RWPE1 (cell line): ENCODE results near the gene XYLB.

Source experiments
- CTCF ChIA-PET: fragments of 350-600 bp; sonication (Branson Sonifier 250); formaldehyde crosslinking; extraction: SDS; loops from one replicate; lab custom pipeline; 2021; lab: Yijun Ruan, JAX
- POLR2A ChIA-PET: fragments of 400-600 bp; formaldehyde crosslinking; extraction: SDS; loops from one replicate; lab custom pipeline; 2020; ENCODE audit warnings: antibody characterized with exemption; ENCODE audit not compliant: low non-redundant PET; lab: Yijun Ruan, JAX
- DNase-seq: peaks from one replicate; pipeline ENCODE4 v3.0.0; 2012; ENCODE audit warnings: low spot score
- H3K27ac ChIP-seq: fragments of 450-650 bp; 2 replicates; pipeline ENCODE4 v1.5.1; 2017
- CTCF ChIP-seq: fragments of 450-650 bp; conservative IDR thresholded peaks from 2 replicates; pipeline ENCODE4 v1.5.1; 2017; ENCODE audit warnings: low read depth, mild to moderate bottlenecking

XYLB gene

DNA sequence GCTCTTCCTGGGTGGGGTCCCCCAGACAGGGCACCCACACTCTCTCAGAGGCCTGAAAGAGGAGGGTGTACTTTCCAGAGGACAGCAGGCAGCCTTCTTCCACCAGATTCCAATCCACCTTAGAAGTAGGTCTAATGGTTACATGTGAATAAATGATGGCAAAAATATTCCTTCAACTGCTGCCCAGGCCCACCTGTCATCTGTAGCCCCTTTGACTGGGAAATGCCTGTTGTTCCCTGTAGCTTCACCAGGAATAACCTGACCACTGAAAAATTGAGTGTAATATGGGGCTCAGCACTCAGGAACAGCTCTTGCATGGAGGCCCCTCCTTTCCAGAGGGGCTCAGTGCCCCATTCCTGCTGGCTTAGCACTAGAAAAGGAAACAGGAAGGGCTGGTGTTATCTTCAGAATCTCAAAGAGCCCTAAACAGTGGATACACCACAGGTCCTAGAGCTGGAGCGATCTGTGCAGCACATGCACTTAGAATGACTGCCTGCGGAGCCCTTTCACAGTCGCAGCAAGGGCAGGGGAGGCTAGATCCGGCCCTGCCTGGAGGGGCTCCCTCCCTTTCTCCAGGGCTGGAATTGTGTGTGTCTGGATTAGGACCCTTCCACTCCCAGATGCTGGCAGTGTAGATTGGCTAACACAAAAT lies 32.3 kb upstream of the XYLB start:
- H3K27ac ChIP-seq: no peak overlapping the region
- no peak for TF ChIP-seq CTCF
- CTCF ChIA-PET: interaction anchor here (0.7 kb wide), 1 partner anchor 186 kb away, joined by 3 read pairs; no protein-coding TSS in a partner anchor
- POLR2A ChIA-PET: no interaction called here
- no peak for DNase-seq

GRCh38 chr3:38314764-38315487 lies 31.7 kb upstream of the XYLB start:
- no peak overlapping the region for H3K27ac ChIP-seq
- POLR2A ChIA-PET: no interaction called here
- CTCF ChIA-PET: interaction anchor here (0.7 kb wide), 1 partner anchor 187 kb away, joined by 3 read pairs; no protein-coding TSS in a partner anchor
- no peak for DNase-seq
- TF ChIP-seq CTCF: no peak

DNA sequence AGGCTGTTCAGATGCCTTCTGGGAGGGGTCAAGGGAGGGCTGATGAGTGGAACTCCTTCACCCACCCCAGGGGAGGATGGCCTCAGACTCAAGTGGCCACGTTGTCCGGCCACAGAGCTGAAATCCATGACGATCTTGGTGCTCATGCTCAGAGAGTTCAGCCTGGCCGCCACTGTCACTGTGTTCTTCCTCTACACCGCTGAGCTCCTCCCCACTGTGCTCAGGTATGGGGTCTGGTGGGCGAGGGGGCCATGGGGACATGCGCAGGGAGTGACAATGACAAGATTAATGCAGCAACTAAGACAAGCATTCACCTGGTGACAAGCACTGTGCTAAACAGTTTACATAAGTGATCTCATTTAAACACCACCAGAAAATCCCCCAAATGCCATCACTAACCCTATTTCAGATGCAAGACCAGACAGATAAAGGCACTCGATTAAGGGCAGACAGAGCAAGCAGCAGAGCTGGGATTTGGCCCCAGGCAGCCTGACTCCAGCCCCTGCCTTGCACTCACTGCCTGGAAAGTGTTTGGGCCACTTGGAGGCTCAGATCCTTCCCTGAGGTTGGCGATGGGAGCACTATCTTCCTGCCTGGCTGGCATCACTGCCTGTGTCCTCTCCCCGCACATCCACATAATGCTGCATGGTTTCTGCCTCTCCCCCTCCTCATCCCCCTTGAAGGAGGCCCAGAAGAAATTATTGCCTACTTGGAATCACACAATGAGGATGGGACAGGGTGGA lies 30.9 kb upstream of the XYLB start:
- no peak for TF ChIP-seq CTCF
- no peak for DNase-seq
- ChIA-PET CTCF (no interaction called here), POLR2A (no interaction called here)
- no peak overlapping the region for H3K27ac ChIP-seq

- POLR2A ChIA-PET: no interaction called here
- DNase-seq: no peak
- H3K27ac ChIP-seq: no peak overlapping the region
- CTCF ChIA-PET: no interaction called here
- TF ChIP-seq CTCF: no peak
Measured at GRCh38 chr3:38316356-38317191, 30.0 kb upstream of the XYLB start.

DNA sequence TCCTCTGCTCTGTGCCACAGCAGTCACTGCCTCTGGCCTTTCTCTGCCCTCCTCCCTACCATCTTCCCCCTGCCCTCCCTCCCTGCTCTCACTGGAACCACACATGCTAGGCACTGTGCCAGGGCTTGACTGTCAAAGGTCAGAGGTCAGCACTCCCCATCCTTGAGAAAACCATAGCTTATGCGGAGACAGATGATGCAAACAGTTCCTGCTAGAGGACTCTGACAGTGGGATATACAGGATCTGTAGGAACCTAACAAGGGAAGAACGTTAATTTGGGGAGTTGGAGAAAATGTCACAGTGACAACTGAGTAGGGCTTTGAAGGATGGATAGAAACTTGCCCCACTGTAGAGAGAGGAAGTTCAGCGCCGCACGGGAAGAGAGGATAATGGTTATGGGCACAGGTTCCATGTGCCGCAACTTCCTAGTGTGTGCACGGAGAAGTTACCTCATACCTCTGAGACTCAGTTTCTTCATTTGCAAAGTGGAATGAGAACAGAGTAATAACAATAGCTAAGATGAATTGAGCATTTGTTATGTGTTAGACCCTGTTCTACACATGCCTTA lies 29.3 kb upstream of the XYLB start:
- ChIA-PET CTCF (no interaction called here), POLR2A (no interaction called here)
- no peak for DNase-seq
- no peak for TF ChIP-seq CTCF
- no peak overlapping the region for H3K27ac ChIP-seq
